Psoas muscle (tissue), 8 donors: ENCODE data around the gene SLC38A8. TPM values are rescaled to one million over a fixed set of nuclear protein-coding genes. Genes with fewer than 3 reads are reported as not detected.

Source experiments
- ATAC-seq, 4 donors: fragments of 200-7000 bp; cut with Tn5 transposase; one replicate each; pipeline ENCODE4 v1.9.1; 2020; ENCODE audit warnings: moderate library complexity in 3 of 4, mild to moderate bottlenecking in 2 of 4
- DNase-seq, 2 donors: peaks; one replicate each; pipeline ENCODE4 v3.0.0-alpha.2; 2020
- H3K27ac ChIP-seq: fragments of 200-600 bp; one replicate; pipeline ENCODE4 v1.8.0; 2022
- H3K27me3 ChIP-seq, 3 donors: fragments of 200-600 bp in 1 of 3; one replicate each; pipeline versions ENCODE4 v1.6.1 to v1.8.0; 2013 to 2022; ENCODE audit warnings: low read length in 2 of 3, mild to moderate bottlenecking in 2 of 3, moderate library complexity in 1 of 3; ENCODE audit not compliant: insufficient read depth in 3 of 3
- H3K36me3 ChIP-seq, 2 donors: fragments of 200-600 bp in 1 of 2; one replicate each; pipeline versions ENCODE4 v1.6.1 to v1.8.0; 2013 to 2022; ENCODE audit warnings: low read depth in 1 of 2, mild to moderate bottlenecking in 1 of 2, moderate library complexity in 1 of 2; ENCODE audit not compliant: insufficient read depth in 1 of 2
- H3K4me1 ChIP-seq: fragments of 200-600 bp; one replicate; pipeline ENCODE4 v1.8.0; 2022
- H3K4me3 ChIP-seq: fragments of 200-600 bp; one replicate; pipeline ENCODE4 v1.8.0; 2022; ENCODE audit warnings: mild to moderate bottlenecking
- H3K9me3 ChIP-seq: fragments of 200-600 bp; one replicate; pipeline ENCODE4 v1.8.0; 2022
- CTCF ChIP-seq: fragments of 200-600 bp; IDR thresholded peaks from one replicate; pipeline ENCODE4 v1.8.0; 2022; ENCODE audit warnings: antibody characterized with exemption
- WGBS, 3 donors: extraction: QIAGEN DNeasy Blood & Tissue Kit; methylation state at CpG; one replicate each; pipeline versions ENCODE4 v1.1.6 to v1.1.7; 2013; 5-methylcytosine and 5-hydroxymethylcytosine counted together
- intact Hi-C, 2 donors: fragments of 100-400 bp; cut with DNase I; formaldehyde crosslinking; loops; one replicate each; pipeline versions ENCODE4 v1.11.0 to v1.14.2; 2022
- polyA plus RNA-seq, 3 donors: library from polyadenylated mRNA; stranded (reverse); fragments of 200-250 nt; gene quantifications; one replicate each; pipeline ENCODE4 v1.2.3, GENCODE V29; 2013
- total RNA-seq, 4 donors: library from RNA; stranded (reverse); fragmentation: NEBNext Ultra II Directional in 2 of 4; extraction: Animal tissue kit (Norgen Biotek cat#: 25700) in 2 of 4; gene quantifications; one replicate each; pipeline versions ENCODE4 v1.2.1 to v1.2.4, GENCODE V29; 2021 to 2023
- donor health status: healthy with polysubstance abuse.
- donor health status: DM: no; HTN: no; CAD: no; lungs with moderate emphysema.
- donor health status: Bipolar disorder and iron deficiency.
- donor health status: healthy.
- donor health status: DM: yes; HTN: yes; CAD: no.
- donor health status: DM: no; HTN: no; CAD: no.
- donor health status: DM: no; HTN: no; CAD: no.
- donor health status: DM: yes; HTN: yes; CAD: no.

SLC38A8 gene
- total and polyA plus RNA-seq, 7 donors, result 0.21 to 0.52 TPM; not detected in 5

- no peaks in the 10 kb centered on the region for H3K36me3 ChIP-seq
- no peaks in the 10 kb centered on the region for H3K9me3 ChIP-seq
- no peak for DNase-seq
- peaks cover 0 to 15% (median 0%) of the 10 kb centered on the region in 3 donors for H3K27me3 ChIP-seq
- no peak overlapping the region for H3K4me3 ChIP-seq
- H3K4me1 ChIP-seq, result no peaks in the 10 kb centered on the region
- intact Hi-C loops, result no loop called here
- TF ChIP-seq CTCF, result no peak
- H3K27ac ChIP-seq, result no peak overlapping the region
- WGBS, 3 donors, result 20 to 28% (median 23%) methylated on average over 14 of the region's 14 CpGs
- ATAC-seq, result peak; percentile 61 to 83 (median 74)
Observed at GRCh38 chr16:84013787-84014569, 28.6 kb downstream of the SLC38A8 start.

DNA sequence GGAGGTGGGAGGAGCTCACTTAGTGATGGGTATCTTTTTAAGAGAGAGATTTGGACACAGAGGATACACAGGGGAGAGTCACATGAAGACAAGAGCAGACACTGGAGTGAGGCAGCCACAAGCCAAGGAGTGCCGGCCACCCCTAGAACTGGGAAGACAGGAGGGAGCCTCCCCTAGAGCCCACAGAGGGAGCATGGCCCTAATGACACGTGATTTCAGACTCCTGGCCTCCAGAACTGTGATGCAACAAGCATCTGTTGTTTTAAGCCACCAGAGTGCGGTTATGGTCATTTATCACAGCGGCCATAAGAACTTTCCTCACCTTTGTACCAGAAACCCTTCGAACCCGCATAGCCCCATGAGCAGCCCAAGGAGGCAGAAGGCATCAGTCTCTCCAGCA lies 33.3 kb downstream of the SLC38A8 start:
- no peak for DNase-seq

GRCh38 chr16:84007965-84008364 lies 34.6 kb downstream of the SLC38A8 start:
- Histone ChIP-seq H3K9me3 (no peaks in the 10 kb centered on the region), H3K27me3 (peaks cover 0 to 6% (median 0%) of the 10 kb centered on the region in 3 donors), H3K36me3 (no peaks in the 10 kb centered on the region), H3K4me1 (no peaks in the 10 kb centered on the region), H3K4me3 (no peak overlapping the region), H3K27ac (no peak overlapping the region)
- DNase-seq, result no peak
- intact Hi-C loops, result no loop called here
- ATAC-seq, result peak; percentile 59 to 78 (median 71)
- 20 to 27% (median 23%) methylated on average over 8 of the region's 8 CpGs for WGBS, 3 donors
- TF ChIP-seq CTCF, result no peak

More for the DNA sequence above, 33.3 kb downstream of the SLC38A8 start:
- no peak overlapping the region for H3K27ac ChIP-seq
- H3K4me1 ChIP-seq, result no peaks in the 10 kb centered on the region
- TF ChIP-seq CTCF, result no peak
- no peak overlapping the region for H3K4me3 ChIP-seq
- H3K27me3 ChIP-seq, result peaks cover 0 to 6% (median 0%) of the 10 kb centered on the region in 3 donors
- WGBS, 3 donors, result 84 to 88% (median 88%) methylated on average over 6 of the region's 6 CpGs
- no peak for ATAC-seq
- H3K9me3 ChIP-seq, result no peaks in the 10 kb centered on the region
- intact Hi-C loops, result no loop called here
- H3K36me3 ChIP-seq, result no peaks in the 10 kb centered on the region

GRCh38 chr16:84007520-84007919 lies 35.1 kb downstream of the SLC38A8 start:
- Histone ChIP-seq H3K4me3 (no peak overlapping the region), H3K4me1 (no peaks in the 10 kb centered on the region), H3K27ac (no peak overlapping the region), H3K9me3 (no peaks in the 10 kb centered on the region), H3K36me3 (no peaks in the 10 kb centered on the region), H3K27me3 (peaks cover 0 to 6% (median 0%) of the 10 kb centered on the region in 3 donors)
- WGBS, 3 donors, result 50 to 64% (median 57%) methylated on average over 4 of the region's 4 CpGs
- TF ChIP-seq CTCF, result no peak
- DNase-seq, result no peak
- ATAC-seq, result no peak
- intact Hi-C loops, result no loop called here

- no peak for TF ChIP-seq CTCF
- DNase-seq (no peak), ATAC-seq (no peak)
- H3K27me3 ChIP-seq, result peaks cover 0 to 6% (median 0%) of the 10 kb centered on the region in 3 donors
- 49 to 61% (median 55%) methylated on average over 5 of the region's 5 CpGs for WGBS, 3 donors
- no peaks in the 10 kb centered on the region for H3K9me3 ChIP-seq
- H3K4me1 ChIP-seq, result no peaks in the 10 kb centered on the region
- H3K4me3 ChIP-seq, result no peak overlapping the region
- H3K36me3 ChIP-seq, result no peaks in the 10 kb centered on the region
- H3K27ac ChIP-seq, result no peak overlapping the region
- intact Hi-C loops, result no loop called here
Observed at GRCh38 chr16:84005391-84005790, 37.2 kb downstream of the SLC38A8 start.
